GM23338 (cell line): ENCODE results near the gene UBASH3B. TPM values are rescaled to one million over a fixed set of nuclear protein-coding genes. Genes with fewer than 3 reads are reported as not detected.

Experiments
- ATAC-seq: fragments of 200-7000 bp; cut with Tn5 transposase; 3 replicates; pipeline ENCODE4 v1.9.1; 2020
- DNase-seq: peaks from one replicate; pipeline ENCODE4 v3.0.0-alpha.2; 2015; ENCODE audit warnings: low spot score
- H2AFZ ChIP-seq: fragments of 200-600 bp; sonication (generic); 2 replicates; pipeline ENCODE4 v1.8.0; 2016; ENCODE audit warnings: antibody characterized with exemption, mild to moderate bottlenecking, moderate library complexity
- H3F3A ChIP-seq: fragments of 200-600 bp; sonication (generic); replicated peaks from 2 replicates; pipeline ENCODE4 v1.8.0; 2017; ENCODE audit warnings: antibody characterized with exemption, mixed run types, low read depth
- H3K27ac ChIP-seq: fragments of 200-600 bp; sonication (generic); 2 replicates; pipeline ENCODE4 v1.6.1; 2016; ENCODE audit warnings: low read depth
- H3K27me3 ChIP-seq: fragments of 200-600 bp; sonication (generic); 2 replicates; pipeline ENCODE4 v1.8.0; 2016; ENCODE audit warnings: mild to moderate bottlenecking, mixed run types, moderate library complexity; ENCODE audit not compliant: insufficient read depth
- H3K36me3 ChIP-seq: fragments of 200-600 bp; sonication (generic); 2 replicates; pipeline ENCODE4 v1.8.0; 2016; ENCODE audit warnings: mild to moderate bottlenecking; ENCODE audit not compliant: insufficient read depth
- H3K4me1 ChIP-seq: fragments of 200-600 bp; sonication (generic); 2 replicates; pipeline ENCODE4 v1.8.0; 2016; ENCODE audit warnings: mild to moderate bottlenecking, moderate library complexity; ENCODE audit not compliant: insufficient read depth
- H3K4me2 ChIP-seq: fragments of 200-600 bp; sonication (generic); 2 replicates; pipeline ENCODE4 v1.7.1; 2017; ENCODE audit warnings: mixed run types
- H3K4me3 ChIP-seq: fragments of 200-600 bp; sonication (generic); 2 replicates; pipeline ENCODE4 v1.6.1; 2016; ENCODE audit warnings: mixed run types
- H3K79me2 ChIP-seq: fragments of 200-600 bp; sonication (generic); replicated peaks from 2 replicates; pipeline ENCODE4 v1.8.0; 2017; ENCODE audit warnings: mild to moderate bottlenecking; ENCODE audit not compliant: insufficient read depth
- H3K9me2 ChIP-seq: fragments of 200-600 bp; sonication (generic); 2 replicates; pipeline ENCODE4 v1.8.0; 2017; ENCODE audit not compliant: insufficient read depth
- H4K20me1 ChIP-seq: fragments of 200-600 bp; sonication (generic); replicated peaks from 2 replicates; pipeline ENCODE4 v1.8.0; 2017; ENCODE audit warnings: mild to moderate bottlenecking; ENCODE audit not compliant: insufficient read depth
- H3K27ac Mint-ChIP-seq: 2 replicates; pipeline ENCODE4 v1.8.0; 2020; ENCODE audit warnings: inconsistent platforms, mild to moderate bottlenecking, moderate library complexity, mixed read lengths
- H3K27me3 Mint-ChIP-seq: 3 replicates; pipeline ENCODE4 v1.8.0; 2022; ENCODE audit warnings: low read depth, mild to moderate bottlenecking, moderate library complexity, mixed read lengths, inconsistent platforms; ENCODE audit not compliant: insufficient read depth, poor library complexity
- H3K36me3 Mint-ChIP-seq: 3 replicates; pipeline ENCODE4 v1.8.0; 2021; ENCODE audit warnings: low read depth, mild to moderate bottlenecking, inconsistent platforms, moderate library complexity, mixed read lengths
- H3K4me1 Mint-ChIP-seq: 3 replicates; pipeline ENCODE4 v1.8.0; 2020; ENCODE audit warnings: mild to moderate bottlenecking, inconsistent platforms, mixed read lengths
- H3K4me3 Mint-ChIP-seq: 3 replicates; pipeline ENCODE4 v1.8.0; 2021; ENCODE audit warnings: moderate library complexity, mild to moderate bottlenecking, inconsistent platforms, mixed read lengths
- H3K9me3 Mint-ChIP-seq: 3 replicates; pipeline ENCODE4 v1.8.0; 2020; ENCODE audit warnings: moderate library complexity, mild to moderate bottlenecking, inconsistent platforms, mixed read lengths
- CREB1 ChIP-seq: fragments of 250-450 bp; sonication (Bioruptor Pico); IDR thresholded peaks from 2 replicates; pipeline ENCODE4 v1.5.0; 2020; ENCODE audit warnings: low read depth, mild to moderate bottlenecking, moderate library complexity
- EZH2 ChIP-seq: fragments of 200-600 bp; sonication (generic); IDR thresholded peaks from one replicate; pipeline ENCODE4 v1.8.0; 2017; ENCODE audit warnings: antibody characterized with exemption, mild to moderate bottlenecking, low read depth; ENCODE audit not compliant: unreplicated experiment
- EZH2phosphoT487 ChIP-seq: fragments of 200-600 bp; sonication (generic); IDR thresholded peaks from one replicate; pipeline ENCODE4 v1.8.1; 2018; ENCODE audit warnings: antibody characterized with exemption; ENCODE audit not compliant: unreplicated experiment
- NANOG ChIP-seq: IDR thresholded peaks from 2 replicates; pipeline ENCODE4 v1.6.1; 2016; ENCODE audit warnings: antibody characterized with exemption, borderline replicate concordance
- POLR2AphosphoS5 ChIP-seq: IDR thresholded peaks from 2 replicates; pipeline ENCODE4 v1.6.1; 2016; ENCODE audit warnings: antibody characterized with exemption, low read depth
- ZNF114 ChIP-seq: fragments of 250-450 bp; sonication (Bioruptor Pico); IDR thresholded peaks from 2 replicates; pipeline ENCODE4 v1.5.0; 2020; ENCODE audit warnings: mild to moderate bottlenecking, moderate library complexity
- ZNF331 ChIP-seq: fragments of 250-450 bp; sonication (Bioruptor Pico); IDR thresholded peaks from 2 replicates; pipeline ENCODE4 v1.5.0; 2020; ENCODE audit warnings: low read depth, mild to moderate bottlenecking, moderate library complexity
- polyA plus RNA-seq: library from polyadenylated mRNA; unstranded; fragments of >200 nt; fragmentation: Nextera tagmentation; extraction: Ambion mirVana; gene quantifications from 2 replicates; pipeline ENCODE4 v1.2.1, GENCODE V29; 2016
- total RNA-seq: library from RNA; depleted of rRNA; stranded (reverse); fragments of >200 nt; shearing (Covaris generic); gene quantifications from 2 replicates; pipeline ENCODE4 v1.2.3, GENCODE V29; 2014
- TF ChIP-seq, protein P1 (sequence below): IDR thresholded peaks from 2 replicates; pipeline ENCODE4 v1.6.1; 2016; ENCODE audit warnings: antibody characterized with exemption
- TF ChIP-seq, protein P2 (sequence below): fragments of 250-450 bp; sonication (Bioruptor Pico); IDR thresholded peaks from 2 replicates; pipeline ENCODE4 v1.5.0; 2020; ENCODE audit warnings: mild to moderate bottlenecking, moderate library complexity
- TF ChIP-seq, protein P3 (sequence below), 2 experiments: fragments of 200-600 bp in 1 of 2; sonication (generic) in 1 of 2; conservative IDR thresholded peaks; 2 replicates each; pipeline versions ENCODE4 v1.5.1 to v1.6.1; 2016 to 2017; ENCODE audit warnings: antibody characterized with exemption in 2 of 2, low read depth in 2 of 2, mild to moderate bottlenecking in 2 of 2, moderate library complexity in 1 of 2
- TF ChIP-seq, protein P4 (sequence below): IDR thresholded peaks from one replicate; pipeline ENCODE4 v1.6.1; 2018; ENCODE audit warnings: antibody characterized with exemption; ENCODE audit not compliant: unreplicated experiment

UBASH3B gene
- total and polyA plus RNA-seq, 2 experiments from 2014 or later: 2.1 to 12.0 TPM

DNA sequence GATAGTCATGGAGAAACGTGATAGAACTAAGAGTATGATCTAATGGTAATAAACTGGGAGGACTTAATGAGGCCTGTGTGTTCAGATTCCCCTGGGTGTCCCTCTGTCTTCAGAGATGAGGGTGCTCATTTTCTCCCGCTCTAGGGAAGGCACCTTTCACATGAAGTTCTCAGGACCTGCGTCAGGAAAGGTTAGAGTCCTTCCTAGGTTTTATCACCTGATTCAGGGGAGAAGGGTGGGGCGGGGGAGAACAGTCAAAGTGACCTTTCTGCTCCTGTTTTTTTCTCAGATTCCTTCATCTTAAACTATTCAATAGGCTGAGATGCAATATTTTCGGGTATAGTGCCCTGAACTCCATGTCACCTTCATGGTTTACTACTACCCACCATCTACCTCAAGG, 160.4 kb downstream of the UBASH3B start (continued):
- TF ChIP-seq, protein P1, sequence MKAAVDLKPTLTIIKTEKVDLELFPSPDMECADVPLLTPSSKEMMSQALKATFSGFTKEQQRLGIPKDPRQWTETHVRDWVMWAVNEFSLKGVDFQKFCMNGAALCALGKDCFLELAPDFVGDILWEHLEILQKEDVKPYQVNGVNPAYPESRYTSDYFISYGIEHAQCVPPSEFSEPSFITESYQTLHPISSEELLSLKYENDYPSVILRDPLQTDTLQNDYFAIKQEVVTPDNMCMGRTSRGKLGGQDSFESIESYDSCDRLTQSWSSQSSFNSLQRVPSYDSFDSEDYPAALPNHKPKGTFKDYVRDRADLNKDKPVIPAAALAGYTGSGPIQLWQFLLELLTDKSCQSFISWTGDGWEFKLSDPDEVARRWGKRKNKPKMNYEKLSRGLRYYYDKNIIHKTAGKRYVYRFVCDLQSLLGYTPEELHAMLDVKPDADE: no peak
- TF ChIP-seq EZH2: no peak
- no peak for TF ChIP-seq ZNF114 (CRISPR knock-in tag)
- TF ChIP-seq, protein P2, sequence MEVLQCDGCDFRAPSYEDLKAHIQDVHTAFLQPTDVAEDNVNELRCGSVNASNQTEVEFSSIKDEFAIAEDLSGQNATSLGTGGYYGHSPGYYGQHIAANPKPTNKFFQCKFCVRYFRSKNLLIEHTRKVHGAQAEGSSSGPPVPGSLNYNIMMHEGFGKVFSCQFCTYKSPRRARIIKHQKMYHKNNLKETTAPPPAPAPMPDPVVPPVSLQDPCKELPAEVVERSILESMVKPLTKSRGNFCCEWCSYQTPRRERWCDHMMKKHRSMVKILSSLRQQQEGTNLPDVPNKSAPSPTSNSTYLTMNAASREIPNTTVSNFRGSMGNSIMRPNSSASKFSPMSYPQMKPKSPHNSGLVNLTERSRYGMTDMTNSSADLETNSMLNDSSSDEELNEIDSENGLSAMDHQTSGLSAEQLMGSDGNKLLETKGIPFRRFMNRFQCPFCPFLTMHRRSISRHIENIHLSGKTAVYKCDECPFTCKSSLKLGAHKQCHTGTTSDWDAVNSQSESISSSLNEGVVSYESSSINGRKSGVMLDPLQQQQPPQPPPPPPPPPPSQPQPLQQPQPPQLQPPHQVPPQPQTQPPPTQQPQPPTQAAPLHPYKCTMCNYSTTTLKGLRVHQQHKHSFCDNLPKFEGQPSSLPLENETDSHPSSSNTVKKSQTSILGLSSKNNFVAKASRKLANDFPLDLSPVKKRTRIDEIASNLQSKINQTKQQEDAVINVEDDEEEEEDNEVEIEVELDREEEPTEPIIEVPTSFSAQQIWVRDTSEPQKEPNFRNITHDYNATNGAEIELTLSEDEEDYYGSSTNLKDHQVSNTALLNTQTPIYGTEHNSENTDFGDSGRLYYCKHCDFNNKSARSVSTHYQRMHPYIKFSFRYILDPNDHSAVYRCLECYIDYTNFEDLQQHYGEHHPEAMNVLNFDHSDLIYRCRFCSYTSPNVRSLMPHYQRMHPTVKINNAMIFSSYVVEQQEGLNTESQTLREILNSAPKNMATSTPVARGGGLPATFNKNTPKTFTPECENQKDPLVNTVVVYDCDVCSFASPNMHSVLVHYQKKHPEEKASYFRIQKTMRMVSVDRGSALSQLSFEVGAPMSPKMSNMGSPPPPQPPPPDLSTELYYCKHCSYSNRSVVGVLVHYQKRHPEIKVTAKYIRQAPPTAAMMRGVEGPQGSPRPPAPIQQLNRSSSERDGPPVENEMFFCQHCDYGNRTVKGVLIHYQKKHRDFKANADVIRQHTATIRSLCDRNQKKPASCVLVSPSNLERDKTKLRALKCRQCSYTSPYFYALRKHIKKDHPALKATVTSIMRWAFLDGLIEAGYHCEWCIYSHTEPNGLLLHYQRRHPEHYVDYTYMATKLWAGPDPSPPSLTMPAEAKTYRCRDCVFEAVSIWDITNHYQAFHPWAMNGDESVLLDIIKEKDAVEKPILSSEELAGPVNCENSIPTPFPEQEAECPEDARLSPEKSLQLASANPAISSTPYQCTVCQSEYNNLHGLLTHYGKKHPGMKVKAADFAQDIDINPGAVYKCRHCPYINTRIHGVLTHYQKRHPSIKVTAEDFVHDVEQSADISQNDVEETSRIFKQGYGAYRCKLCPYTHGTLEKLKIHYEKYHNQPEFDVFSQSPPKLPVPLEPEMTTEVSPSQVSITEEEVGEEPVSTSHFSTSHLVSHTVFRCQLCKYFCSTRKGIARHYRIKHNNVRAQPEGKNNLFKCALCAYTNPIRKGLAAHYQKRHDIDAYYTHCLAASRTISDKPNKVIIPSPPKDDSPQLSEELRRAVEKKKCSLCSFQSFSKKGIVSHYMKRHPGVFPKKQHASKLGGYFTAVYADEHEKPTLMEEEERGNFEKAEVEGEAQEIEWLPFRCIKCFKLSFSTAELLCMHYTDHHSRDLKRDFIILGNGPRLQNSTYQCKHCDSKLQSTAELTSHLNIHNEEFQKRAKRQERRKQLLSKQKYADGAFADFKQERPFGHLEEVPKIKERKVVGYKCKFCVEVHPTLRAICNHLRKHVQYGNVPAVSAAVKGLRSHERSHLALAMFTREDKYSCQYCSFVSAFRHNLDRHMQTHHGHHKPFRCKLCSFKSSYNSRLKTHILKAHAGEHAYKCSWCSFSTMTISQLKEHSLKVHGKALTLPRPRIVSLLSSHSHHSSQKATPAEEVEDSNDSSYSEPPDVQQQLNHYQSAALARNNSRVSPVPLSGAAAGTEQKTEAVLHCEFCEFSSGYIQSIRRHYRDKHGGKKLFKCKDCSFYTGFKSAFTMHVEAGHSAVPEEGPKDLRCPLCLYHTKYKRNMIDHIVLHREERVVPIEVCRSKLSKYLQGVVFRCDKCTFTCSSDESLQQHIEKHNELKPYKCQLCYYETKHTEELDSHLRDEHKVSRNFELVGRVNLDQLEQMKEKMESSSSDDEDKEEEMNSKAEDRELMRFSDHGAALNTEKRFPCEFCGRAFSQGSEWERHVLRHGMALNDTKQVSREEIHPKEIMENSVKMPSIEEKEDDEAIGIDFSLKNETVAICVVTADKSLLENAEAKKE: no peak
- no peak for TF ChIP-seq ZNF331
- TF ChIP-seq NANOG: no peak
- no peak for TF ChIP-seq EZH2phosphoT487
- no peak for TF ChIP-seq CREB1 (CRISPR knock-in tag)

DNA sequence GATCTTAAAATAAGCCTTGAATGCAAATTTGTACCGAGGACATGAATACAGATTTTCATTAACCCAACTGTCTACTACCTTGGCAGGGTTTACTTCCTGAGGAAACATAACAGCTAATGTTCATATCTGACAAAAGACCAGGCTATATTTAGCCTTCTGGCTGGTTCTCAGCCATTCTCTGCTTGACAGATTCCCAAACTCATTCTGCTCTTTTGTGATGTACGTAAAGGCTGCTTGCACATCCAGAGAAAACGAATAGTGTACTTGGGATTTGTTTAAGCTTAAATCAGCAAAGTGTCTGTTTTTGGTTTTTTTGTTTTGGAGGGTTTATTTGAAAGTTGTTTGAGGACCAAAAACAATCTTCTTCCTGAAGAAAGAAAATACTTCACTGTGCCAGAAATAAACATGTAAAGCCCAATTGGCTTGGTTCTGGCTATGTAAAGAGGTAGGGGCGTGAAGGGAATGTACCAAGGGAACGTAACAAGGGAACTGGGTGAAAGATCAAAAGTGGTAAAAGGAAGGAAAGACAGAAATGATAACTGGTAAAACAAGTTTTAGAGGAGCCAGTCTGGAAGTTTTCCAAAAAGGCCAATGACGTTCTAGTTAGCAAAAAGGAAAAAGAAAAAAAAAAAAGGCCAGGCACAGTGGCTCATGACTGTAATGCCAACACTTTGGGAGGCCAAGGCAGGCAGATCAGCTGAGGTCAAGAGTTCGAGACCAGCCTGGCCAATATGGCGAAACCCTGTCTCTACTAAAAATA, 161.4 kb downstream of the UBASH3B start:
- Histone ChIP-seq H3K4me1 (peaks cover 23% of the 10 kb centered on the region), H3F3A (no peaks in the 10 kb centered on the region; the same call in 1 of the 2 replicates), H3K4me3 (no peak overlapping the region), H4K20me1 (no peaks in the 10 kb centered on the region), H3K79me2 (no peaks in the 10 kb centered on the region), H3K27ac (no peak overlapping the region), H3K27me3 (no peaks in the 10 kb centered on the region), H3K36me3 (peaks cover 13% of the 10 kb centered on the region), H3K9me2 (no peaks in the 10 kb centered on the region), H2AFZ (no peak overlapping the region), H3K4me2 (no peak overlapping the region)
- Mint-ChIP-seq H3K36me3 (peaks cover 41% of the 10 kb centered on the region), H3K4me1 (peaks cover 28% of the 10 kb centered on the region), H3K9me3 (peaks cover 44% of the 10 kb centered on the region), H3K27me3 (no peaks in the 10 kb centered on the region), H3K4me3 (no peak overlapping the region), H3K27ac (peak overlapping the region; percentile 16; the same call in 1 of the 2 replicates)
- DNase-seq: no peak
- ATAC-seq: no peak
- TF ChIP-seq EZH2 (no peak), POLR2AphosphoS5 (no peak), NANOG (no peak), ZNF331 (no peak)
- TF ChIP-seq, protein P3, sequence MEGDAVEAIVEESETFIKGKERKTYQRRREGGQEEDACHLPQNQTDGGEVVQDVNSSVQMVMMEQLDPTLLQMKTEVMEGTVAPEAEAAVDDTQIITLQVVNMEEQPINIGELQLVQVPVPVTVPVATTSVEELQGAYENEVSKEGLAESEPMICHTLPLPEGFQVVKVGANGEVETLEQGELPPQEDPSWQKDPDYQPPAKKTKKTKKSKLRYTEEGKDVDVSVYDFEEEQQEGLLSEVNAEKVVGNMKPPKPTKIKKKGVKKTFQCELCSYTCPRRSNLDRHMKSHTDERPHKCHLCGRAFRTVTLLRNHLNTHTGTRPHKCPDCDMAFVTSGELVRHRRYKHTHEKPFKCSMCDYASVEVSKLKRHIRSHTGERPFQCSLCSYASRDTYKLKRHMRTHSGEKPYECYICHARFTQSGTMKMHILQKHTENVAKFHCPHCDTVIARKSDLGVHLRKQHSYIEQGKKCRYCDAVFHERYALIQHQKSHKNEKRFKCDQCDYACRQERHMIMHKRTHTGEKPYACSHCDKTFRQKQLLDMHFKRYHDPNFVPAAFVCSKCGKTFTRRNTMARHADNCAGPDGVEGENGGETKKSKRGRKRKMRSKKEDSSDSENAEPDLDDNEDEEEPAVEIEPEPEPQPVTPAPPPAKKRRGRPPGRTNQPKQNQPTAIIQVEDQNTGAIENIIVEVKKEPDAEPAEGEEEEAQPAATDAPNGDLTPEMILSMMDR (conservative IDR thresholded peaks at IDR 0.05; ENCODE audit: low read depth in 2 of 2): no peak
- TF ChIP-seq, protein P4, sequence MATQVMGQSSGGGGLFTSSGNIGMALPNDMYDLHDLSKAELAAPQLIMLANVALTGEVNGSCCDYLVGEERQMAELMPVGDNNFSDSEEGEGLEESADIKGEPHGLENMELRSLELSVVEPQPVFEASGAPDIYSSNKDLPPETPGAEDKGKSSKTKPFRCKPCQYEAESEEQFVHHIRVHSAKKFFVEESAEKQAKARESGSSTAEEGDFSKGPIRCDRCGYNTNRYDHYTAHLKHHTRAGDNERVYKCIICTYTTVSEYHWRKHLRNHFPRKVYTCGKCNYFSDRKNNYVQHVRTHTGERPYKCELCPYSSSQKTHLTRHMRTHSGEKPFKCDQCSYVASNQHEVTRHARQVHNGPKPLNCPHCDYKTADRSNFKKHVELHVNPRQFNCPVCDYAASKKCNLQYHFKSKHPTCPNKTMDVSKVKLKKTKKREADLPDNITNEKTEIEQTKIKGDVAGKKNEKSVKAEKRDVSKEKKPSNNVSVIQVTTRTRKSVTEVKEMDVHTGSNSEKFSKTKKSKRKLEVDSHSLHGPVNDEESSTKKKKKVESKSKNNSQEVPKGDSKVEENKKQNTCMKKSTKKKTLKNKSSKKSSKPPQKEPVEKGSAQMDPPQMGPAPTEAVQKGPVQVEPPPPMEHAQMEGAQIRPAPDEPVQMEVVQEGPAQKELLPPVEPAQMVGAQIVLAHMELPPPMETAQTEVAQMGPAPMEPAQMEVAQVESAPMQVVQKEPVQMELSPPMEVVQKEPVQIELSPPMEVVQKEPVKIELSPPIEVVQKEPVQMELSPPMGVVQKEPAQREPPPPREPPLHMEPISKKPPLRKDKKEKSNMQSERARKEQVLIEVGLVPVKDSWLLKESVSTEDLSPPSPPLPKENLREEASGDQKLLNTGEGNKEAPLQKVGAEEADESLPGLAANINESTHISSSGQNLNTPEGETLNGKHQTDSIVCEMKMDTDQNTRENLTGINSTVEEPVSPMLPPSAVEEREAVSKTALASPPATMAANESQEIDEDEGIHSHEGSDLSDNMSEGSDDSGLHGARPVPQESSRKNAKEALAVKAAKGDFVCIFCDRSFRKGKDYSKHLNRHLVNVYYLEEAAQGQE: no peak
